HepG2 (cell line): Measurements from ENCODE around the gene CLASP1. TPM values are rescaled to one million over a fixed set of nuclear protein-coding genes. Genes with fewer than 3 reads are reported as not detected.

ENCODE experiments used
- GABPA ChIP-seq, 2 experiments: IDR thresholded peaks; 2 replicates each; pipeline ENCODE4 v1.6.1; 2011 to 2016; ENCODE audit warnings: low read depth in 2 of 2, low read length in 1 of 2, missing biosample characterization in 1 of 2, missing genetic modification characterization in 1 of 2
- HHEX ChIP-seq: IDR thresholded peaks from 2 replicates; pipeline ENCODE4 v1.6.1; 2016; ENCODE audit warnings: control low read depth
- KDM2A ChIP-seq: sonication (generic); formaldehyde crosslinking; IDR thresholded peaks from 2 replicates; pipeline ENCODE4 v1.4.0; 2020; ENCODE audit warnings: low read depth, missing genetic modification reagents, borderline replicate concordance
- KLF16 ChIP-seq, 2 experiments: sonication (generic) in 1 of 2; formaldehyde crosslinking in 1 of 2; IDR thresholded peaks; 2 replicates each; pipeline versions ENCODE4 v1.6.1 to v1.8.0; 2016 to 2023; ENCODE audit warnings: missing genetic modification reagents in 2 of 2, missing compliant biosample characterization in 1 of 2
- NFIC ChIP-seq: IDR thresholded peaks from 2 replicates; pipeline ENCODE4 v1.6.1; 2012; ENCODE audit warnings: mild to moderate bottlenecking, low read length, inconsistent platforms
- PCBP2 ChIP-seq: fragments of 200-400 bp; formaldehyde crosslinking; optimal IDR thresholded peaks from 2 replicates; pipeline ENCODE3; 2018; ENCODE audit warnings: low read length, low read depth; ENCODE audit not compliant: poor library complexity, severe bottlenecking
- SRSF4 ChIP-seq: fragments of 200-400 bp; formaldehyde crosslinking; IDR thresholded peaks from one replicate; pipeline ENCODE4 v1.6.1; 2018; ENCODE audit warnings: mild to moderate bottlenecking, low read depth, low read length, moderate library complexity; ENCODE audit not compliant: poor library complexity, severe bottlenecking
- ZFP36L2 ChIP-seq: sonication (generic); formaldehyde crosslinking; IDR thresholded peaks from 2 replicates; pipeline ENCODE4 v1.4.0; 2020; ENCODE audit warnings: missing genetic modification reagents
- ZNF251 ChIP-seq: sonication (generic); formaldehyde crosslinking; IDR thresholded peaks from 2 replicates; pipeline ENCODE4 v1.9.0; 2021; ENCODE audit warnings: mild to moderate bottlenecking, missing genetic modification reagents
- ZNF3 ChIP-seq: IDR thresholded peaks from 2 replicates; pipeline ENCODE4 v1.7.0; 2017; ENCODE audit warnings: inconsistent platforms
- ZNF562 ChIP-seq: sonication (generic); formaldehyde crosslinking; IDR thresholded peaks from 2 replicates; pipeline ENCODE4 v1.8.0; 2022; ENCODE audit warnings: missing genetic modification reagents, borderline replicate concordance
- ZNF850 ChIP-seq: sonication (generic); formaldehyde crosslinking; conservative IDR thresholded peaks from 2 replicates; pipeline ENCODE4 v1.9.0; 2021; ENCODE audit warnings: mild to moderate bottlenecking, missing genetic modification reagents
- ZNF883 ChIP-seq: sonication (generic); formaldehyde crosslinking; IDR thresholded peaks from 2 replicates; pipeline ENCODE4 v1.5.1; 2020; ENCODE audit warnings: mild to moderate bottlenecking, missing genetic modification reagents; ENCODE audit errors: not compliant biosample characterization
- ZZZ3 ChIP-seq: sonication (generic); formaldehyde crosslinking; IDR thresholded peaks from 2 replicates; pipeline ENCODE4 v1.4.0; 2020; ENCODE audit warnings: missing genetic modification reagents, mild to moderate bottlenecking, borderline replicate concordance
- polyA plus RNA-seq, 8 experiments: library from polyadenylated mRNA; depleted of rRNA in 3 of 8; stranded (reverse) in 7 of 8; unstranded in 1 of 8; fragments of >200 nt; fragmentation: Illumina TruSeq in 4 of 8; extraction: Trizol in 4 of 8; gene quantifications; 2 replicates each; pipeline versions ENCODE4 v1.2.1 to v1.2.3, GENCODE V29; 2011 to 2016; ENCODE audit warnings: low read depth in 4 of 8, missing spikeins in 1 of 8, mixed read lengths in 1 of 8; ENCODE audit not compliant: insufficient read depth in 1 of 8
- total RNA-seq, 5 experiments: library from RNA; depleted of rRNA; stranded (reverse); fragments of >200 nt; fragmentation: Illumina TruSeq; extraction: Trizol; gene quantifications; 2 replicates each; pipeline ENCODE4 v1.2.3, GENCODE V29; 2016; ENCODE audit warnings: low read depth in 1 of 5
- TF ChIP-seq, protein P1 (sequence below): sonication (generic); formaldehyde crosslinking; IDR thresholded peaks from 2 replicates; pipeline ENCODE4 v1.4.0; 2020; ENCODE audit warnings: missing genetic modification reagents, borderline replicate concordance
- TF ChIP-seq, protein P2 (sequence below): sonication (generic); formaldehyde crosslinking; IDR thresholded peaks from 2 replicates; pipeline ENCODE4 v1.4.0; 2020; ENCODE audit warnings: missing genetic modification reagents; ENCODE audit errors: not compliant biosample characterization
- TF ChIP-seq, protein P3 (sequence below): sonication (generic); formaldehyde crosslinking; IDR thresholded peaks from 2 replicates; pipeline ENCODE4 v1.5.1; 2020; ENCODE audit warnings: mild to moderate bottlenecking, moderate library complexity, missing genetic modification reagents
- TF ChIP-seq, protein P4 (sequence below): sonication (generic); formaldehyde crosslinking; IDR thresholded peaks from 2 replicates; pipeline ENCODE4 v1.4.0; 2020; ENCODE audit warnings: missing genetic modification reagents
- TF ChIP-seq, protein P5 (sequence below): sonication (generic); formaldehyde crosslinking; IDR thresholded peaks from 2 replicates; pipeline ENCODE4 v1.4.0; 2020; ENCODE audit warnings: missing genetic modification reagents

CLASP1 gene
- total and polyA plus RNA-seq, 2 of the 13 experiments (the other 11 are each of a cell fraction or from before 2014, with no cell fraction given), result 11.7 to 47.9 TPM

DNA sequence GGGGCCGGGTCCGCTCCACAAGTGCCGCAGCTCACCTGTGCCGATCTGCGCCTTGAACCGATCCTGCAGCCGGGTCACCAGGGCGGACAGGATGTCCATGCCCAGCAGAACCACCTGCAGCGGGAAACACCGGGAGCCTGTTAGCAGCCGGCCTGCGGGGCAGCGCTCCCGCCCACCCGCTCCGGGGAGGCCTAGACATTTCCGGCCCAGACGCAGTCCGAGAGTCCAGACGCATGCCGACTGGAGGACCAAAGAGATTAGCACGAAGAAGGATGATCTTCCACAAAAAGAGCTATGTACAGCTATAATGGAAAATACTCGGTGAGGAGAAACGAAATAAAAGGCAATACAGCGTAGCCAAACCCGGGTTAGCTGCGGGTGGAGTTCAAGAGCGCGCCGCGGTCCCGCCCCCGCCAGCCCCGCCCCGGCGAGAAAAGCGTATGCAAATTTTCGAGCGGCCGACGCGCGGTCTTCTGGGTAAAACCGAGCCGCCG lies 119.0 kb downstream of the CLASP1 start (continued):
- TF ChIP-seq, protein P1, sequence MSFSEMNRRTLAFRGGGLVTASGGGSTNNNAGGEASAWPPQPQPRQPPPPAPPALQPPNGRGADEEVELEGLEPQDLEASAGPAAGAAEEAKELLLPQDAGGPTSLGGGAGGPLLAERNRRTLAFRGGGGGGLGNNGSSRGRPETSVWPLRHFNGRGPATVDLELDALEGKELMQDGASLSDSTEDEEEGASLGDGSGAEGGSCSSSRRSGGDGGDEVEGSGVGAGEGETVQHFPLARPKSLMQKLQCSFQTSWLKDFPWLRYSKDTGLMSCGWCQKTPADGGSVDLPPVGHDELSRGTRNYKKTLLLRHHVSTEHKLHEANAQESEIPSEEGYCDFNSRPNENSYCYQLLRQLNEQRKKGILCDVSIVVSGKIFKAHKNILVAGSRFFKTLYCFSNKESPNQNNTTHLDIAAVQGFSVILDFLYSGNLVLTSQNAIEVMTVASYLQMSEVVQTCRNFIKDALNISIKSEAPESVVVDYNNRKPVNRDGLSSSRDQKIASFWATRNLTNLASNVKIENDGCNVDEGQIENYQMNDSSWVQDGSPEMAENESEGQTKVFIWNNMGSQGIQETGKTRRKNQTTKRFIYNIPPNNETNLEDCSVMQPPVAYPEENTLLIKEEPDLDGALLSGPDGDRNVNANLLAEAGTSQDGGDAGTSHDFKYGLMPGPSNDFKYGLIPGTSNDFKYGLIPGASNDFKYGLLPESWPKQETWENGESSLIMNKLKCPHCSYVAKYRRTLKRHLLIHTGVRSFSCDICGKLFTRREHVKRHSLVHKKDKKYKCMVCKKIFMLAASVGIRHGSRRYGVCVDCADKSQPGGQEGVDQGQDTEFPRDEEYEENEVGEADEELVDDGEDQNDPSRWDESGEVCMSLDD (CRISPR knock-in tag), result no peak
- TF ChIP-seq, protein P2, sequence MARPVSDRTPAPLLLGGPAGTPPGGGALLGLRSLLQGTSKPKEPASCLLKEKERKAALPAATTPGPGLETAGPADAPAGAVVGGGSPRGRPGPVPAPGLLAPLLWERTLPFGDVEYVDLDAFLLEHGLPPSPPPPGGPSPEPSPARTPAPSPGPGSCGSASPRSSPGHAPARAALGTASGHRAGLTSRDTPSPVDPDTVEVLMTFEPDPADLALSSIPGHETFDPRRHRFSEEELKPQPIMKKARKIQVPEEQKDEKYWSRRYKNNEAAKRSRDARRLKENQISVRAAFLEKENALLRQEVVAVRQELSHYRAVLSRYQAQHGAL (CRISPR knock-in tag), result no peak
- TF ChIP-seq PCBP2 (no peak), HHEX (CRISPR knock-in tag) (no peak), NFIC (no peak), KDM2A (CRISPR knock-in tag) (peak; percentile 85; the same call in 1 of the 2 replicates), ZNF3 (CRISPR knock-in tag) (no peak), GABPA (IDR thresholded peaks at IDR 0.05; ENCODE audit: low read depth, low read length) (peak; percentile 55), GABPA (CRISPR knock-in tag; IDR thresholded peaks at IDR 0.05; ENCODE audit: low read depth) (peak; percentile 82), ZNF850 (CRISPR knock-in tag) (no peak), ZNF883 (CRISPR knock-in tag) (no peak), ZFP36L2 (no peak), ZNF562 (CRISPR knock-in tag) (no peak), ZZZ3 (CRISPR knock-in tag) (peak; percentile 33; the same call in 1 of the 2 replicates), SRSF4 (no peak), KLF16 (CRISPR knock-in tag; IDR thresholded peaks at IDR 0.05) (no peak; a peak in 1 of 4 replicates), ZNF251 (CRISPR knock-in tag) (no peak)
- TF ChIP-seq, protein P3, sequence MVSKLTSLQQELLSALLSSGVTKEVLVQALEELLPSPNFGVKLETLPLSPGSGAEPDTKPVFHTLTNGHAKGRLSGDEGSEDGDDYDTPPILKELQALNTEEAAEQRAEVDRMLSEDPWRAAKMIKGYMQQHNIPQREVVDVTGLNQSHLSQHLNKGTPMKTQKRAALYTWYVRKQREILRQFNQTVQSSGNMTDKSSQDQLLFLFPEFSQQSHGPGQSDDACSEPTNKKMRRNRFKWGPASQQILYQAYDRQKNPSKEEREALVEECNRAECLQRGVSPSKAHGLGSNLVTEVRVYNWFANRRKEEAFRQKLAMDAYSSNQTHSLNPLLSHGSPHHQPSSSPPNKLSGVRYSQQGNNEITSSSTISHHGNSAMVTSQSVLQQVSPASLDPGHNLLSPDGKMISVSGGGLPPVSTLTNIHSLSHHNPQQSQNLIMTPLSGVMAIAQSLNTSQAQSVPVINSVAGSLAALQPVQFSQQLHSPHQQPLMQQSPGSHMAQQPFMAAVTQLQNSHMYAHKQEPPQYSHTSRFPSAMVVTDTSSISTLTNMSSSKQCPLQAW (CRISPR knock-in tag), result no peak
- TF ChIP-seq, protein P4, sequence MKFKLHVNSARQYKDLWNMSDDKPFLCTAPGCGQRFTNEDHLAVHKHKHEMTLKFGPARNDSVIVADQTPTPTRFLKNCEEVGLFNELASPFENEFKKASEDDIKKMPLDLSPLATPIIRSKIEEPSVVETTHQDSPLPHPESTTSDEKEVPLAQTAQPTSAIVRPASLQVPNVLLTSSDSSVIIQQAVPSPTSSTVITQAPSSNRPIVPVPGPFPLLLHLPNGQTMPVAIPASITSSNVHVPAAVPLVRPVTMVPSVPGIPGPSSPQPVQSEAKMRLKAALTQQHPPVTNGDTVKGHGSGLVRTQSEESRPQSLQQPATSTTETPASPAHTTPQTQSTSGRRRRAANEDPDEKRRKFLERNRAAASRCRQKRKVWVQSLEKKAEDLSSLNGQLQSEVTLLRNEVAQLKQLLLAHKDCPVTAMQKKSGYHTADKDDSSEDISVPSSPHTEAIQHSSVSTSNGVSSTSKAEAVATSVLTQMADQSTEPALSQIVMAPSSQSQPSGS (CRISPR knock-in tag), result no peak
- TF ChIP-seq, protein P5, sequence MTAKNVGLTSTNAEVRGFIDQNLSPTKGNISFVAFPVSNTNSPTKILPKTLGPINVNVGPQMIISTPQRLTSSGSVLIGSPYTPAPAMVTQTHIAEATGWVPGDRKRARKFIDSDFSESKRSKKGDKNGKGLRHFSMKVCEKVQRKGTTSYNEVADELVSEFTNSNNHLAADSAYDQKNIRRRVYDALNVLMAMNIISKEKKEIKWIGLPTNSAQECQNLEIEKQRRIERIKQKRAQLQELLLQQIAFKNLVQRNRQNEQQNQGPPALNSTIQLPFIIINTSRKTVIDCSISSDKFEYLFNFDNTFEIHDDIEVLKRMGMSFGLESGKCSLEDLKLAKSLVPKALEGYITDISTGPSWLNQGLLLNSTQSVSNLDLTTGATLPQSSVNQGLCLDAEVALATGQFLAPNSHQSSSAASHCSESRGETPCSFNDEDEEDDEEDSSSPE (CRISPR knock-in tag), result peak; percentile 65
